HepG2 (cell line): ENCODE measurements around the gene ORMDL2.

Source experiments
- JUN ChIP-seq: sonication (generic); formaldehyde crosslinking; IDR thresholded peaks from 2 replicates; pipeline ENCODE4 v1.4.0; 2020; ENCODE audit warnings: mild to moderate bottlenecking, missing genetic modification reagents
- KDM1A ChIP-seq: IDR thresholded peaks from 2 replicates; pipeline ENCODE4 v1.6.1; 2016; ENCODE audit warnings: missing compliant biosample characterization
- MAFF ChIP-seq: IDR thresholded peaks from 2 replicates; pipeline ENCODE4 v1.6.1; 2011; ENCODE audit warnings: low read depth, low read length, improper control_type of control experiment
- POLR2A ChIP-seq, 2 experiments: IDR thresholded peaks; 2 replicates each; pipeline ENCODE4 v1.6.1; 2011; ENCODE audit warnings: low read depth in 2 of 2, low read length in 2 of 2, mild to moderate bottlenecking in 1 of 2, moderate library complexity in 1 of 2; ENCODE audit not compliant: insufficient read depth in 1 of 2
- SP1 ChIP-seq, 2 experiments: fragments of 450-650 bp in 1 of 2; sonication (generic) in 1 of 2; formaldehyde crosslinking in 1 of 2; IDR thresholded peaks; 2 replicates each; pipeline versions ENCODE4 v1.4.0 to v1.6.1; 2016 to 2020; ENCODE audit warnings: missing genetic modification reagents in 1 of 2
- SPEN ChIP-seq: sonication (generic); formaldehyde crosslinking; IDR thresholded peaks from 2 replicates; pipeline ENCODE4 v1.5.1; 2020; ENCODE audit warnings: low read depth, mild to moderate bottlenecking, missing genetic modification reagents
- TF ChIP-seq, protein P1 (sequence below): conservative IDR thresholded peaks from 2 replicates; pipeline ENCODE4 v1.6.1; 2018; ENCODE audit warnings: missing genetic modification reagents
- TF ChIP-seq, protein P2 (sequence below): sonication (generic); formaldehyde crosslinking; IDR thresholded peaks from 2 replicates; pipeline ENCODE4 v1.5.0; 2020; ENCODE audit warnings: missing genetic modification reagents
- TF ChIP-seq, protein P3 (sequence below): sonication (generic); formaldehyde crosslinking; IDR thresholded peaks from 2 replicates; pipeline ENCODE4 v1.5.1; 2020; ENCODE audit warnings: mild to moderate bottlenecking, missing genetic modification reagents, moderate library complexity
- TF ChIP-seq, protein P4 (sequence below): sonication (generic); formaldehyde crosslinking; IDR thresholded peaks from 2 replicates; pipeline ENCODE4 v1.4.0; 2020; ENCODE audit warnings: missing genetic modification reagents, mild to moderate bottlenecking, borderline replicate concordance
- TF ChIP-seq, protein P5 (sequence below): sonication (generic); formaldehyde crosslinking; IDR thresholded peaks from 2 replicates; pipeline ENCODE4 v1.9.0; 2022; ENCODE audit warnings: missing genetic modification reagents, mild to moderate bottlenecking, borderline replicate concordance
- TF ChIP-seq, protein P6 (sequence below): sonication (generic); formaldehyde crosslinking; IDR thresholded peaks from 2 replicates; pipeline ENCODE4 v1.5.0; 2020; ENCODE audit warnings: mild to moderate bottlenecking, missing genetic modification reagents, moderate library complexity
- TF ChIP-seq, protein P7 (sequence below): fragments of 450-650 bp; IDR thresholded peaks from 2 replicates; pipeline ENCODE4 v1.6.1; 2017; ENCODE audit warnings: mild to moderate bottlenecking

DNA sequence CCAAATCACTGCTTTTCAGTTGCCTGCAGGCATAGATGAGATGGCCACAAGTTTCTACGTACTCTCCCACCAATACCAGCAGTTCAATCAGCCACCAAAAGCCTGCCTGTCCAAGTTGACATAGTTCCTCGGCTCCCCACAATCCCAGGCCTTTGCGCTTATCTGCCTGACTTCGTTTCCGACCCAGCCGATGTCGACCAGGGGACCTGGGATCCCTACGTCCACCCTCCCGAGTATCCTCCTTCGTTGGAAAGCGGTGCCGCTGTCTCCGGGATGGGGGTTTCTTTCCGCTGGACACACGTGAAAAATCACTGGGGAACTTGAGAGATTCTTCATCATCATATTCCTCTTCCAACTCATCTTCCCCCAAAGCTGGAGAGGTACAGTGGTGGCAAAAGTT, 10.0 kb downstream of the ORMDL2 start:
- TF ChIP-seq, protein P1, sequence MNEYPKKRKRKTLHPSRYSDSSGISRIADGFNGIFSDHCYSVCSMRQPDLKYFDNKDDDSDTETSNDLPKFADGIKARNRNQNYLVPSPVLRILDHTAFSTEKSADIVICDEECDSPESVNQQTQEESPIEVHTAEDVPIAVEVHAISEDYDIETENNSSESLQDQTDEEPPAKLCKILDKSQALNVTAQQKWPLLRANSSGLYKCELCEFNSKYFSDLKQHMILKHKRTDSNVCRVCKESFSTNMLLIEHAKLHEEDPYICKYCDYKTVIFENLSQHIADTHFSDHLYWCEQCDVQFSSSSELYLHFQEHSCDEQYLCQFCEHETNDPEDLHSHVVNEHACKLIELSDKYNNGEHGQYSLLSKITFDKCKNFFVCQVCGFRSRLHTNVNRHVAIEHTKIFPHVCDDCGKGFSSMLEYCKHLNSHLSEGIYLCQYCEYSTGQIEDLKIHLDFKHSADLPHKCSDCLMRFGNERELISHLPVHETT (CRISPR knock-in tag), result no peak
- TF ChIP-seq SPEN (CRISPR knock-in tag), result no peak
- TF ChIP-seq, protein P2, sequence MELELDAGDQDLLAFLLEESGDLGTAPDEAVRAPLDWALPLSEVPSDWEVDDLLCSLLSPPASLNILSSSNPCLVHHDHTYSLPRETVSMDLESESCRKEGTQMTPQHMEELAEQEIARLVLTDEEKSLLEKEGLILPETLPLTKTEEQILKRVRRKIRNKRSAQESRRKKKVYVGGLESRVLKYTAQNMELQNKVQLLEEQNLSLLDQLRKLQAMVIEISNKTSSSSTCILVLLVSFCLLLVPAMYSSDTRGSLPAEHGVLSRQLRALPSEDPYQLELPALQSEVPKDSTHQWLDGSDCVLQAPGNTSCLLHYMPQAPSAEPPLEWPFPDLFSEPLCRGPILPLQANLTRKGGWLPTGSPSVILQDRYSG, result no peak
- TF ChIP-seq, protein P3, sequence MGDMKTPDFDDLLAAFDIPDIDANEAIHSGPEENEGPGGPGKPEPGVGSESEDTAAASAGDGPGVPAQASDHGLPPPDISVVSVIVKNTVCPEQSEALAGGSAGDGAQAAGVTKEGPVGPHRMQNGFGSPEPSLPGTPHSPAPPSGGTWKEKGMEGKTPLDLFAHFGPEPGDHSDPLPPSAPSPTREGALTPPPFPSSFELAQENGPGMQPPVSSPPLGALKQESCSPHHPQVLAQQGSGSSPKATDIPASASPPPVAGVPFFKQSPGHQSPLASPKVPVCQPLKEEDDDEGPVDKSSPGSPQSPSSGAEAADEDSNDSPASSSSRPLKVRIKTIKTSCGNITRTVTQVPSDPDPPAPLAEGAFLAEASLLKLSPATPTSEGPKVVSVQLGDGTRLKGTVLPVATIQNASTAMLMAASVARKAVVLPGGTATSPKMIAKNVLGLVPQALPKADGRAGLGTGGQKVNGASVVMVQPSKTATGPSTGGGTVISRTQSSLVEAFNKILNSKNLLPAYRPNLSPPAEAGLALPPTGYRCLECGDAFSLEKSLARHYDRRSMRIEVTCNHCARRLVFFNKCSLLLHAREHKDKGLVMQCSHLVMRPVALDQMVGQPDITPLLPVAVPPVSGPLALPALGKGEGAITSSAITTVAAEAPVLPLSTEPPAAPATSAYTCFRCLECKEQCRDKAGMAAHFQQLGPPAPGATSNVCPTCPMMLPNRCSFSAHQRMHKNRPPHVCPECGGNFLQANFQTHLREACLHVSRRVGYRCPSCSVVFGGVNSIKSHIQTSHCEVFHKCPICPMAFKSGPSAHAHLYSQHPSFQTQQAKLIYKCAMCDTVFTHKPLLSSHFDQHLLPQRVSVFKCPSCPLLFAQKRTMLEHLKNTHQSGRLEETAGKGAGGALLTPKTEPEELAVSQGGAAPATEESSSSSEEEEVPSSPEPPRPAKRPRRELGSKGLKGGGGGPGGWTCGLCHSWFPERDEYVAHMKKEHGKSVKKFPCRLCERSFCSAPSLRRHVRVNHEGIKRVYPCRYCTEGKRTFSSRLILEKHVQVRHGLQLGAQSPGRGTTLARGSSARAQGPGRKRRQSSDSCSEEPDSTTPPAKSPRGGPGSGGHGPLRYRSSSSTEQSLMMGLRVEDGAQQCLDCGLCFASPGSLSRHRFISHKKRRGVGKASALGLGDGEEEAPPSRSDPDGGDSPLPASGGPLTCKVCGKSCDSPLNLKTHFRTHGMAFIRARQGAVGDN, result no peak
- TF ChIP-seq MAFF, result no peak
- TF ChIP-seq KDM1A (CRISPR knock-in tag), result no peak
- TF ChIP-seq, protein P4, sequence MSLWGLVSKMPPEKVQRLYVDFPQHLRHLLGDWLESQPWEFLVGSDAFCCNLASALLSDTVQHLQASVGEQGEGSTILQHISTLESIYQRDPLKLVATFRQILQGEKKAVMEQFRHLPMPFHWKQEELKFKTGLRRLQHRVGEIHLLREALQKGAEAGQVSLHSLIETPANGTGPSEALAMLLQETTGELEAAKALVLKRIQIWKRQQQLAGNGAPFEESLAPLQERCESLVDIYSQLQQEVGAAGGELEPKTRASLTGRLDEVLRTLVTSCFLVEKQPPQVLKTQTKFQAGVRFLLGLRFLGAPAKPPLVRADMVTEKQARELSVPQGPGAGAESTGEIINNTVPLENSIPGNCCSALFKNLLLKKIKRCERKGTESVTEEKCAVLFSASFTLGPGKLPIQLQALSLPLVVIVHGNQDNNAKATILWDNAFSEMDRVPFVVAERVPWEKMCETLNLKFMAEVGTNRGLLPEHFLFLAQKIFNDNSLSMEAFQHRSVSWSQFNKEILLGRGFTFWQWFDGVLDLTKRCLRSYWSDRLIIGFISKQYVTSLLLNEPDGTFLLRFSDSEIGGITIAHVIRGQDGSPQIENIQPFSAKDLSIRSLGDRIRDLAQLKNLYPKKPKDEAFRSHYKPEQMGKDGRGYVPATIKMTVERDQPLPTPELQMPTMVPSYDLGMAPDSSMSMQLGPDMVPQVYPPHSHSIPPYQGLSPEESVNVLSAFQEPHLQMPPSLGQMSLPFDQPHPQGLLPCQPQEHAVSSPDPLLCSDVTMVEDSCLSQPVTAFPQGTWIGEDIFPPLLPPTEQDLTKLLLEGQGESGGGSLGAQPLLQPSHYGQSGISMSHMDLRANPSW, result no peak
- TF ChIP-seq SP1 (IDR thresholded peaks at IDR 0.05), result no peak
- TF ChIP-seq SP1 (CRISPR knock-in tag; IDR thresholded peaks at IDR 0.05), result no peak
- TF ChIP-seq, protein P5, sequence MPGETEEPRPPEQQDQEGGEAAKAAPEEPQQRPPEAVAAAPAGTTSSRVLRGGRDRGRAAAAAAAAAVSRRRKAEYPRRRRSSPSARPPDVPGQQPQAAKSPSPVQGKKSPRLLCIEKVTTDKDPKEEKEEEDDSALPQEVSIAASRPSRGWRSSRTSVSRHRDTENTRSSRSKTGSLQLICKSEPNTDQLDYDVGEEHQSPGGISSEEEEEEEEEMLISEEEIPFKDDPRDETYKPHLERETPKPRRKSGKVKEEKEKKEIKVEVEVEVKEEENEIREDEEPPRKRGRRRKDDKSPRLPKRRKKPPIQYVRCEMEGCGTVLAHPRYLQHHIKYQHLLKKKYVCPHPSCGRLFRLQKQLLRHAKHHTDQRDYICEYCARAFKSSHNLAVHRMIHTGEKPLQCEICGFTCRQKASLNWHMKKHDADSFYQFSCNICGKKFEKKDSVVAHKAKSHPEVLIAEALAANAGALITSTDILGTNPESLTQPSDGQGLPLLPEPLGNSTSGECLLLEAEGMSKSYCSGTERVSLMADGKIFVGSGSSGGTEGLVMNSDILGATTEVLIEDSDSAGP (CRISPR knock-in tag), result no peak
- no peak for TF ChIP-seq JUN (CRISPR knock-in tag)
- TF ChIP-seq, protein P6, sequence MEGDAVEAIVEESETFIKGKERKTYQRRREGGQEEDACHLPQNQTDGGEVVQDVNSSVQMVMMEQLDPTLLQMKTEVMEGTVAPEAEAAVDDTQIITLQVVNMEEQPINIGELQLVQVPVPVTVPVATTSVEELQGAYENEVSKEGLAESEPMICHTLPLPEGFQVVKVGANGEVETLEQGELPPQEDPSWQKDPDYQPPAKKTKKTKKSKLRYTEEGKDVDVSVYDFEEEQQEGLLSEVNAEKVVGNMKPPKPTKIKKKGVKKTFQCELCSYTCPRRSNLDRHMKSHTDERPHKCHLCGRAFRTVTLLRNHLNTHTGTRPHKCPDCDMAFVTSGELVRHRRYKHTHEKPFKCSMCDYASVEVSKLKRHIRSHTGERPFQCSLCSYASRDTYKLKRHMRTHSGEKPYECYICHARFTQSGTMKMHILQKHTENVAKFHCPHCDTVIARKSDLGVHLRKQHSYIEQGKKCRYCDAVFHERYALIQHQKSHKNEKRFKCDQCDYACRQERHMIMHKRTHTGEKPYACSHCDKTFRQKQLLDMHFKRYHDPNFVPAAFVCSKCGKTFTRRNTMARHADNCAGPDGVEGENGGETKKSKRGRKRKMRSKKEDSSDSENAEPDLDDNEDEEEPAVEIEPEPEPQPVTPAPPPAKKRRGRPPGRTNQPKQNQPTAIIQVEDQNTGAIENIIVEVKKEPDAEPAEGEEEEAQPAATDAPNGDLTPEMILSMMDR, result no peak
- TF ChIP-seq POLR2A (IDR thresholded peaks at IDR 0.05; ENCODE audit: insufficient read depth in 1 of 2, low read depth in 2 of 2, low read length in 2 of 2), result no peak
- TF ChIP-seq, protein P7, sequence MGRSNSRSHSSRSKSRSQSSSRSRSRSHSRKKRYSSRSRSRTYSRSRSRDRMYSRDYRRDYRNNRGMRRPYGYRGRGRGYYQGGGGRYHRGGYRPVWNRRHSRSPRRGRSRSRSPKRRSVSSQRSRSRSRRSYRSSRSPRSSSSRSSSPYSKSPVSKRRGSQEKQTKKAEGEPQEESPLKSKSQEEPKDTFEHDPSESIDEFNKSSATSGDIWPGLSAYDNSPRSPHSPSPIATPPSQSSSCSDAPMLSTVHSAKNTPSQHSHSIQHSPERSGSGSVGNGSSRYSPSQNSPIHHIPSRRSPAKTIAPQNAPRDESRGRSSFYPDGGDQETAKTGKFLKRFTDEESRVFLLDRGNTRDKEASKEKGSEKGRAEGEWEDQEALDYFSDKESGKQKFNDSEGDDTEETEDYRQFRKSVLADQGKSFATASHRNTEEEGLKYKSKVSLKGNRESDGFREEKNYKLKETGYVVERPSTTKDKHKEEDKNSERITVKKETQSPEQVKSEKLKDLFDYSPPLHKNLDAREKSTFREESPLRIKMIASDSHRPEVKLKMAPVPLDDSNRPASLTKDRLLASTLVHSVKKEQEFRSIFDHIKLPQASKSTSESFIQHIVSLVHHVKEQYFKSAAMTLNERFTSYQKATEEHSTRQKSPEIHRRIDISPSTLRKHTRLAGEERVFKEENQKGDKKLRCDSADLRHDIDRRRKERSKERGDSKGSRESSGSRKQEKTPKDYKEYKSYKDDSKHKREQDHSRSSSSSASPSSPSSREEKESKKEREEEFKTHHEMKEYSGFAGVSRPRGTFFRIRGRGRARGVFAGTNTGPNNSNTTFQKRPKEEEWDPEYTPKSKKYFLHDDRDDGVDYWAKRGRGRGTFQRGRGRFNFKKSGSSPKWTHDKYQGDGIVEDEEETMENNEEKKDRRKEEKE, result no peak
